Common myeloid progenitor, CD34-positive (primary cell): Measurements from ENCODE around the gene MKLN1.

Experiments
- CTCF ChIA-PET: fragments of 350-600 bp; sonication (Branson Sonifier 250); formaldehyde crosslinking; loops from one replicate; lab custom pipeline; 2021; ENCODE audit warnings: antibody characterized with exemption; lab: Charles Lee
- POLR2A ChIA-PET: fragments of 350-600 bp; sonication (Branson Sonifier 250); formaldehyde crosslinking; loops from one replicate; lab custom pipeline; 2021; ENCODE audit warnings: antibody characterized with exemption; lab: Charles Lee
- DNase-seq, 3 donors: peaks; one replicate each; pipeline versions ENCODE4 v3.0.0 to v3.0.0-alpha.2; 2013
- H3K27ac ChIP-seq, 2 experiments: 1 replicate in 1 of 2; 2 replicates in 1 of 2; pipeline ENCODE4 v1.7.0; 2013; ENCODE audit warnings: inconsistent platforms in 2 of 2, low read length in 2 of 2, mild to moderate bottlenecking in 2 of 2, low read depth in 1 of 2, moderate library complexity in 1 of 2; ENCODE audit not compliant: severe bottlenecking in 2 of 2, insufficient read depth in 1 of 2, poor library complexity in 1 of 2
- H3K27me3 ChIP-seq, 5 experiments: replicated peaks in 2 of 5; 1 replicate in 3 of 5; 2 replicates in 2 of 5; pipeline versions ENCODE4 v1.6.1 to v1.7.0; 2013; ENCODE audit warnings: low read length in 4 of 5, mild to moderate bottlenecking in 2 of 5, moderate library complexity in 2 of 5, inconsistent platforms in 1 of 5; ENCODE audit not compliant: insufficient read depth in 5 of 5, control insufficient read depth in 4 of 5
- H3K36me3 ChIP-seq, 4 experiments: 1 replicate in 2 of 4; 2 replicates in 2 of 4; pipeline versions ENCODE4 v1.6.1 to v1.7.0; 2013; ENCODE audit warnings: low read length in 3 of 4, control low read depth in 1 of 4, mild to moderate bottlenecking in 1 of 4; ENCODE audit not compliant: control insufficient read depth in 4 of 4, insufficient read depth in 4 of 4
- H3K4me1 ChIP-seq, 4 experiments: 1 replicate in 3 of 4; 2 replicates in 1 of 4; pipeline versions ENCODE4 v1.6.1 to v1.7.1; 2013; ENCODE audit warnings: low read length in 3 of 4, mild to moderate bottlenecking in 3 of 4, control low read depth in 1 of 4, inconsistent platforms in 1 of 4, moderate library complexity in 1 of 4; ENCODE audit not compliant: control insufficient read depth in 4 of 4, insufficient read depth in 4 of 4; ENCODE audit errors: control extremely low read depth in 1 of 4
- H3K4me3 ChIP-seq, 7 experiments: 1 replicate in 4 of 7; 2 replicates in 3 of 7; pipeline versions ENCODE4 v1.5.1 to v1.7.0; 2013; ENCODE audit warnings: mild to moderate bottlenecking in 7 of 7, low read length in 6 of 7, moderate library complexity in 6 of 7, inconsistent platforms in 2 of 7, low read depth in 2 of 7, control low read depth in 1 of 7; ENCODE audit not compliant: insufficient read depth in 4 of 7, control insufficient read depth in 1 of 7; ENCODE audit errors: extremely low read depth in 1 of 7
- H3K9me3 ChIP-seq, 5 experiments: 1 replicate in 4 of 5; 2 replicates in 1 of 5; pipeline versions ENCODE4 v1.6.1 to v1.7.1; 2013; ENCODE audit warnings: low read length in 4 of 5, mild to moderate bottlenecking in 2 of 5, inconsistent platforms in 1 of 5, low read depth in 1 of 5, moderate library complexity in 1 of 5; ENCODE audit not compliant: control insufficient read depth in 4 of 5, insufficient read depth in 2 of 5; ENCODE audit errors: control extremely low read depth in 1 of 5
- WGBS: methylation state at CpG from one replicate; pipeline ENCODE4 v1.1.5; 2013; ENCODE audit not compliant: insufficient coverage; 5-methylcytosine and 5-hydroxymethylcytosine counted together

Gene MKLN1

GRCh38 chr7:131289051-131289450 lies 38.6 kb upstream of the MKLN1 start:
- WGBS, result 100% methylated on average over 4 of the region's 5 CpGs

GRCh38 chr7:131292141-131292905 lies 35.4 kb upstream of the MKLN1 start:
- Histone ChIP-seq H3K27me3 (no peaks in the 10 kb centered on the region), H3K4me3 (no peak overlapping the region), H3K27ac (no peak overlapping the region), H3K9me3 (peaks cover 0 to 3% (median 0%) of the 10 kb centered on the region in 5 experiments), H3K4me1 (no peaks in the 10 kb centered on the region), H3K36me3 (no peaks in the 10 kb centered on the region)
- POLR2A ChIA-PET, result no interaction called here
- CTCF ChIA-PET, result interaction anchor here (0.7 kb wide), 1 partner anchor 18 kb away, joined by 3 read pairs; no protein-coding TSS in a partner anchor
- no peak for DNase-seq
- 100% methylated on average over 3 of the region's 4 CpGs for WGBS

More at GRCh38 chr7:131289051-131289450, 38.6 kb upstream of the MKLN1 start:
- Histone ChIP-seq H3K4me3 (no peak overlapping the region), H3K27ac (no peak overlapping the region), H3K36me3 (no peaks in the 10 kb centered on the region), H3K9me3 (peaks cover 0 to 3% (median 0%) of the 10 kb centered on the region in 5 experiments), H3K27me3 (no peaks in the 10 kb centered on the region), H3K4me1 (no peaks in the 10 kb centered on the region)
- POLR2A ChIA-PET, result no interaction called here
- CTCF ChIA-PET, result no interaction called here
- DNase-seq, result no peak

- ChIA-PET POLR2A (no interaction called here), CTCF (interaction anchor here (0.7 kb wide), 1 partner anchor 19 kb away, joined by 3 read pairs; no protein-coding TSS in a partner anchor)
- H3K4me1 ChIP-seq, result no peaks in the 10 kb centered on the region
- H3K27ac ChIP-seq, result no peak overlapping the region
- no peaks in the 10 kb centered on the region for H3K27me3 ChIP-seq
- no peaks in the 10 kb centered on the region for H3K36me3 ChIP-seq
- H3K9me3 ChIP-seq, result peaks cover 0 to 1% (median 0%) of the 10 kb centered on the region in 5 experiments
- 100% methylated on average over 1 of the region's 1 CpG for WGBS
- no peak for DNase-seq
- no peak overlapping the region for H3K4me3 ChIP-seq
Measured at GRCh38 chr7:131293018-131293417, 34.7 kb upstream of the MKLN1 start.

GRCh38 chr7:131294553-131294952 lies 33.1 kb upstream of the MKLN1 start:
- Histone ChIP-seq H3K27ac (no peak overlapping the region), H3K4me3 (no peak overlapping the region), H3K4me1 (no peaks in the 10 kb centered on the region), H3K9me3 (no peaks in the 10 kb centered on the region), H3K36me3 (no peaks in the 10 kb centered on the region), H3K27me3 (no peaks in the 10 kb centered on the region)
- POLR2A ChIA-PET, result no interaction called here
- 50% methylated on average over 2 of the region's 3 CpGs for WGBS
- no peak for DNase-seq
- CTCF ChIA-PET, result interaction anchor here (1.4 kb wide), 1 partner anchor 11 kb away, joined by 3 read pairs; no protein-coding TSS in a partner anchor

GRCh38 chr7:131298608-131298992 lies 29.1 kb upstream of the MKLN1 start:
- no peak overlapping the region for H3K27ac ChIP-seq
- no peak overlapping the region for H3K4me3 ChIP-seq
- no peaks in the 10 kb centered on the region for H3K36me3 ChIP-seq
- DNase-seq, result no peak
- no peaks in the 10 kb centered on the region for H3K4me1 ChIP-seq
- no peaks in the 10 kb centered on the region for H3K9me3 ChIP-seq
- WGBS, result 98% methylated on average over 6 of the region's 6 CpGs
- ChIA-PET CTCF (no interaction called here), POLR2A (no interaction called here)
- H3K27me3 ChIP-seq, result no peaks in the 10 kb centered on the region

- Histone ChIP-seq H3K4me1 (no peaks in the 10 kb centered on the region), H3K9me3 (no peaks in the 10 kb centered on the region), H3K27me3 (no peaks in the 10 kb centered on the region), H3K4me3 (no peak overlapping the region), H3K27ac (no peak overlapping the region), H3K36me3 (no peaks in the 10 kb centered on the region)
- ChIA-PET POLR2A (no interaction called here), CTCF (no interaction called here)
- DNase-seq, result no peak
Measured at GRCh38 chr7:131299074-131299473, 28.6 kb upstream of the MKLN1 start.

- no peaks in the 10 kb centered on the region for H3K36me3 ChIP-seq
- no peak overlapping the region for H3K4me3 ChIP-seq
- ChIA-PET CTCF (no interaction called here), POLR2A (no interaction called here)
- 95% methylated on average over 2 of the region's 2 CpGs for WGBS
- no peaks in the 10 kb centered on the region for H3K9me3 ChIP-seq
- H3K27ac ChIP-seq, result no peak overlapping the region
- H3K27me3 ChIP-seq, result no peaks in the 10 kb centered on the region
- H3K4me1 ChIP-seq, result no peaks in the 10 kb centered on the region
- no peak for DNase-seq
Measured at GRCh38 chr7:131300078-131300477, 27.6 kb upstream of the MKLN1 start.
